ENCODE measurements around the gene LY6G6C. TPM values are rescaled to one million over a fixed set of nuclear protein-coding genes. Genes with fewer than 3 reads are reported as not detected.
A peak's percentile ranks its signal among the peaks of the same experiment; 100 is the strongest.

LY6G6C gene
- total and polyA plus RNA-seq, 2 of the 13 experiments (the other 11 are each of a cell fraction or from before 2014, with no cell fraction given), result 0.15 TPM; not detected in 1

DNA sequence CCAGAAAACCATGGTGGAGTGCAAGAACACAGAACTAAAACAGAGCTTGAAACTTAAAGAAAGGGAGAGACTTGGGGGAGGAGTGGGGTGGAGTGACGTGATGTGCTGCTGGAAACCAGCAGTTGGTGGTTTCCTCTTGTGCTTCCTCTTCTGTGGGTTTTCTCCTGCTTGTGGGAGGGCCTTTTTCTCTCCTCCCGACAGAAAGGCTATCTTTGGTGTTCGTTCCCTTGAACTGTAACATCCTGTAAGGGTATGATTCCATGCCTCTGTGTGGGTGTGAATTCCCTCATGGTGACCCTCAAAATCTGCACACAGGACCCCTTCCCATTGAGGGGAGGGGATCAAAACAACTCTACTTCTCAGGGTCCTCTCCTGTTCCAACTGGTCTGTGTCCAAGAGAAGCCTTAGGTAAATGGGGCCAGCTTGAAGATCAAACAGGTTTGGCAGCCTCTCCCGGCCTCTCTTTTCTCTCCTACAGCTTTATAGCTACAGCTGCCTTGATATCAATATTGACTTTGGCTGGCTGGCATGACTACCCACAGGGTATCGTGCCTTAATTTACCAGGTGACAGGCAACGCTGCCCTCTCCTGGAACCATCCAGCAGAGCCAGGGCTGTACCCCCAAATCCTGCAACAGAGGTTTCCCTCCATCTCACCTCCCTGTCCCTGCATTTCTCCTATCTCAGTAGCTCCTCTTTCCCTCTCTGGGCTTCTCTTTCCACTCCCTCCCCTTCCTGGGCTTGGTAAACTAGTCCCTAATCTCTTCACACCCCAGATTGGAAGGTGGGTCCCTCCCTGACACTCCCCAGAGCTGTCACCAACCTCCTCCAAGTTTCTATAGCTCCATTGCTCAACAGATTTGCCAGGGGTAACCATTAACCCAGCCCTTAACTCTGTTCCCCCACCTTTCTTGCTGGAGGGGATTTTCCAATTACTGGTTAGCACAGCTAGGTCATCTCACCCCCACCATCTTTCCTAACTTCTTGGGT is 16.7 kb upstream of the LY6G6C start (continued):
- TF ChIP-seq, protein P1, sequence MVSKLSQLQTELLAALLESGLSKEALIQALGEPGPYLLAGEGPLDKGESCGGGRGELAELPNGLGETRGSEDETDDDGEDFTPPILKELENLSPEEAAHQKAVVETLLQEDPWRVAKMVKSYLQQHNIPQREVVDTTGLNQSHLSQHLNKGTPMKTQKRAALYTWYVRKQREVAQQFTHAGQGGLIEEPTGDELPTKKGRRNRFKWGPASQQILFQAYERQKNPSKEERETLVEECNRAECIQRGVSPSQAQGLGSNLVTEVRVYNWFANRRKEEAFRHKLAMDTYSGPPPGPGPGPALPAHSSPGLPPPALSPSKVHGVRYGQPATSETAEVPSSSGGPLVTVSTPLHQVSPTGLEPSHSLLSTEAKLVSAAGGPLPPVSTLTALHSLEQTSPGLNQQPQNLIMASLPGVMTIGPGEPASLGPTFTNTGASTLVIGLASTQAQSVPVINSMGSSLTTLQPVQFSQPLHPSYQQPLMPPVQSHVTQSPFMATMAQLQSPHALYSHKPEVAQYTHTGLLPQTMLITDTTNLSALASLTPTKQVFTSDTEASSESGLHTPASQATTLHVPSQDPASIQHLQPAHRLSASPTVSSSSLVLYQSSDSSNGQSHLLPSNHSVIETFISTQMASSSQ (IDR thresholded peaks at IDR 0.05; ENCODE audit: low read depth), result peak; percentile 99
- TF ChIP-seq, protein P1 (CRISPR knock-in tag; IDR thresholded peaks at IDR 0.05; ENCODE audit: borderline replicate concordance), result peak; percentile 99
- TF ChIP-seq TBX2 (CRISPR knock-in tag; IDR thresholded peaks at IDR 0.05; ENCODE audit: borderline replicate concordance) (peak; percentile 100), ZNF138 (CRISPR knock-in tag; IDR thresholded peaks at IDR 0.05; ENCODE audit: low read depth) (no peak), ZNF383 (CRISPR knock-in tag; IDR thresholded peaks at IDR 0.05; ENCODE audit: borderline replicate concordance) (no peak; the same call in 1 of the 2 replicates), SRSF4 (IDR thresholded peaks at IDR 0.05; ENCODE audit: low read depth, low read length, poor library complexity, severe bottlenecking) (no peak), ZNF83 (CRISPR knock-in tag; IDR thresholded peaks at IDR 0.05; ENCODE audit: borderline replicate concordance) (no peak), ZNF605 (CRISPR knock-in tag; IDR thresholded peaks at IDR 0.05) (peak; percentile 60), ZNF788 (CRISPR knock-in tag; IDR thresholded peaks at IDR 0.05; ENCODE audit: borderline replicate concordance) (peak; percentile 81; the same call in 1 of the 2 replicates), ZNF567 (CRISPR knock-in tag; IDR thresholded peaks at IDR 0.05; ENCODE audit: borderline replicate concordance) (peak; percentile 30; the same call in 1 of the 2 replicates), IRX3 (CRISPR knock-in tag; IDR thresholded peaks at IDR 0.05; ENCODE audit: borderline replicate concordance, low read depth) (peak; percentile 76; the same call in 1 of the 2 replicates), PHF8 (CRISPR knock-in tag; IDR thresholded peaks at IDR 0.05) (peak; percentile 35; the same call in 1 of the 2 replicates), PPARG (CRISPR knock-in tag; conservative IDR thresholded peaks at IDR 0.05) (peak; percentile 88)
- TF ChIP-seq, protein P2, sequence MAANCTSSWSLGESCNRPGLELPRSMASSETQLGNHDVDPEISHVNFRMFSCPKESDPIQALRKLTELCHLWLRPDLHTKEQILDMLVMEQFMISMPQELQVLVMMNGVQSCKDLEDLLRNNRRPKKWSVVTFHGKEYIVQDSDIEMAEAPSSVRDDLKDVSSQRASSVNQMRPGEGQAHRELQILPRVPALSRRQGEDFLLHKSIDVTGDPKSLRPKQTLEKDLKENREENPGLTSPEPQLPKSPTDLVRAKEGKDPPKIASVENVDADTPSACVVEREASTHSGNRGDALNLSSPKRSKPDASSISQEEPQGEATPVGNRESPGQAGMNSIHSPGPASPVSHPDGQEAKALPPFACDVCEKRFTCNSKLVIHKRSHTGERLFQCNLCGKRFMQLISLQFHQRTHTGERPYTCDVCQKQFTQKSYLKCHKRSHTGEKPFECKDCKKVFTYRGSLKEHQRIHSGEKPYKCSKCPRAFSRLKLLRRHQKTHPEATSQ (CRISPR knock-in tag; IDR thresholded peaks at IDR 0.05; ENCODE audit: borderline replicate concordance), result peak; percentile 59; the same call in 1 of the 2 replicates
- TF ChIP-seq, protein P3, sequence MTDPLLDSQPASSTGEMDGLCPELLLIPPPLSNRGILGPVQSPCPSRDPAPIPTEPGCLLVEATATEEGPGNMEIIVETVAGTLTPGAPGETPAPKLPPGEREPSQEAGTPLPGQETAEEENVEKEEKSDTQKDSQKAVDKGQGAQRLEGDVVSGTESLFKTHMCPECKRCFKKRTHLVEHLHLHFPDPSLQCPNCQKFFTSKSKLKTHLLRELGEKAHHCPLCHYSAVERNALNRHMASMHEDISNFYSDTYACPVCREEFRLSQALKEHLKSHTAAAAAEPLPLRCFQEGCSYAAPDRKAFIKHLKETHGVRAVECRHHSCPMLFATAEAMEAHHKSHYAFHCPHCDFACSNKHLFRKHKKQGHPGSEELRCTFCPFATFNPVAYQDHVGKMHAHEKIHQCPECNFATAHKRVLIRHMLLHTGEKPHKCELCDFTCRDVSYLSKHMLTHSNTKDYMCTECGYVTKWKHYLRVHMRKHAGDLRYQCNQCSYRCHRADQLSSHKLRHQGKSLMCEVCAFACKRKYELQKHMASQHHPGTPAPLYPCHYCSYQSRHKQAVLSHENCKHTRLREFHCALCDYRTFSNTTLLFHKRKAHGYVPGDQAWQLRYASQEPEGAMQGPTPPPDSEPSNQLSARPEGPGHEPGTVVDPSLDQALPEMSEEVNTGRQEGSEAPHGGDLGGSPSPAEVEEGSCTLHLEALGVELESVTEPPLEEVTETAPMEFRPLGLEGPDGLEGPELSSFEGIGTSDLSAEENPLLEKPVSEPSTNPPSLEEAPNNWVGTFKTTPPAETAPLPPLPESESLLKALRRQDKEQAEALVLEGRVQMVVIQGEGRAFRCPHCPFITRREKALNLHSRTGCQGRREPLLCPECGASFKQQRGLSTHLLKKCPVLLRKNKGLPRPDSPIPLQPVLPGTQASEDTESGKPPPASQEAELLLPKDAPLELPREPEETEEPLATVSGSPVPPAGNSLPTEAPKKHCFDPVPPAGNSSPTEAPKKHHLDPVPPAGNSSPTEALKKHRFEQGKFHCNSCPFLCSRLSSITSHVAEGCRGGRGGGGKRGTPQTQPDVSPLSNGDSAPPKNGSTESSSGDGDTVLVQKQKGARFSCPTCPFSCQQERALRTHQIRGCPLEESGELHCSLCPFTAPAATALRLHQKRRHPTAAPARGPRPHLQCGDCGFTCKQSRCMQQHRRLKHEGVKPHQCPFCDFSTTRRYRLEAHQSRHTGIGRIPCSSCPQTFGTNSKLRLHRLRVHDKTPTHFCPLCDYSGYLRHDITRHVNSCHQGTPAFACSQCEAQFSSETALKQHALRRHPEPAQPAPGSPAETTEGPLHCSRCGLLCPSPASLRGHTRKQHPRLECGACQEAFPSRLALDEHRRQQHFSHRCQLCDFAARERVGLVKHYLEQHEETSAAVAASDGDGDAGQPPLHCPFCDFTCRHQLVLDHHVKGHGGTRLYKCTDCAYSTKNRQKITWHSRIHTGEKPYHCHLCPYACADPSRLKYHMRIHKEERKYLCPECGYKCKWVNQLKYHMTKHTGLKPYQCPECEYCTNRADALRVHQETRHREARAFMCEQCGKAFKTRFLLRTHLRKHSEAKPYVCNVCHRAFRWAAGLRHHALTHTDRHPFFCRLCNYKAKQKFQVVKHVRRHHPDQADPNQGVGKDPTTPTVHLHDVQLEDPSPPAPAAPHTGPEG (CRISPR knock-in tag; IDR thresholded peaks at IDR 0.05), result 0 out of 2 replicates have a peak, but pooled peaks have one; percentile 46

All from HepG2 (cell line).